GM23338 (cell line): ENCODE data around the gene RTL10. TPM values are rescaled to one million over a fixed set of nuclear protein-coding genes. Genes with fewer than 3 reads are reported as not detected.

Experiments used
- ATAC-seq: fragments of 200-7000 bp; cut with Tn5 transposase; 3 replicates; pipeline ENCODE4 v1.9.1; 2020
- DNase-seq: peaks from one replicate; pipeline ENCODE4 v3.0.0-alpha.2; 2015; ENCODE audit warnings: low spot score
- H2AFZ ChIP-seq: fragments of 200-600 bp; sonication (generic); 2 replicates; pipeline ENCODE4 v1.8.0; 2016; ENCODE audit warnings: antibody characterized with exemption, mild to moderate bottlenecking, moderate library complexity
- H3F3A ChIP-seq: fragments of 200-600 bp; sonication (generic); replicated peaks from 2 replicates; pipeline ENCODE4 v1.8.0; 2017; ENCODE audit warnings: antibody characterized with exemption, mixed run types, low read depth
- H3K27ac ChIP-seq: fragments of 200-600 bp; sonication (generic); 2 replicates; pipeline ENCODE4 v1.6.1; 2016; ENCODE audit warnings: low read depth
- H3K27me3 ChIP-seq: fragments of 200-600 bp; sonication (generic); 2 replicates; pipeline ENCODE4 v1.8.0; 2016; ENCODE audit warnings: mild to moderate bottlenecking, mixed run types, moderate library complexity; ENCODE audit not compliant: insufficient read depth
- H3K36me3 ChIP-seq: fragments of 200-600 bp; sonication (generic); 2 replicates; pipeline ENCODE4 v1.8.0; 2016; ENCODE audit warnings: mild to moderate bottlenecking; ENCODE audit not compliant: insufficient read depth
- H3K4me1 ChIP-seq: fragments of 200-600 bp; sonication (generic); 2 replicates; pipeline ENCODE4 v1.8.0; 2016; ENCODE audit warnings: mild to moderate bottlenecking, moderate library complexity; ENCODE audit not compliant: insufficient read depth
- H3K4me2 ChIP-seq: fragments of 200-600 bp; sonication (generic); 2 replicates; pipeline ENCODE4 v1.7.1; 2017; ENCODE audit warnings: mixed run types
- H3K4me3 ChIP-seq: fragments of 200-600 bp; sonication (generic); 2 replicates; pipeline ENCODE4 v1.6.1; 2016; ENCODE audit warnings: mixed run types
- H3K79me2 ChIP-seq: fragments of 200-600 bp; sonication (generic); replicated peaks from 2 replicates; pipeline ENCODE4 v1.8.0; 2017; ENCODE audit warnings: mild to moderate bottlenecking; ENCODE audit not compliant: insufficient read depth
- H3K9me2 ChIP-seq: fragments of 200-600 bp; sonication (generic); 2 replicates; pipeline ENCODE4 v1.8.0; 2017; ENCODE audit not compliant: insufficient read depth
- H4K20me1 ChIP-seq: fragments of 200-600 bp; sonication (generic); replicated peaks from 2 replicates; pipeline ENCODE4 v1.8.0; 2017; ENCODE audit warnings: mild to moderate bottlenecking; ENCODE audit not compliant: insufficient read depth
- H3K27ac Mint-ChIP-seq: 2 replicates; pipeline ENCODE4 v1.8.0; 2020; ENCODE audit warnings: inconsistent platforms, mild to moderate bottlenecking, moderate library complexity, mixed read lengths
- H3K27me3 Mint-ChIP-seq: 3 replicates; pipeline ENCODE4 v1.8.0; 2022; ENCODE audit warnings: low read depth, mild to moderate bottlenecking, moderate library complexity, mixed read lengths, inconsistent platforms; ENCODE audit not compliant: insufficient read depth, poor library complexity
- H3K36me3 Mint-ChIP-seq: 3 replicates; pipeline ENCODE4 v1.8.0; 2021; ENCODE audit warnings: low read depth, mild to moderate bottlenecking, inconsistent platforms, moderate library complexity, mixed read lengths
- H3K4me1 Mint-ChIP-seq: 3 replicates; pipeline ENCODE4 v1.8.0; 2020; ENCODE audit warnings: mild to moderate bottlenecking, inconsistent platforms, mixed read lengths
- H3K4me3 Mint-ChIP-seq: 3 replicates; pipeline ENCODE4 v1.8.0; 2021; ENCODE audit warnings: moderate library complexity, mild to moderate bottlenecking, inconsistent platforms, mixed read lengths
- H3K9me3 Mint-ChIP-seq: 3 replicates; pipeline ENCODE4 v1.8.0; 2020; ENCODE audit warnings: moderate library complexity, mild to moderate bottlenecking, inconsistent platforms, mixed read lengths
- CREB1 ChIP-seq: fragments of 250-450 bp; sonication (Bioruptor Pico); IDR thresholded peaks from 2 replicates; pipeline ENCODE4 v1.5.0; 2020; ENCODE audit warnings: low read depth, mild to moderate bottlenecking, moderate library complexity
- EZH2 ChIP-seq: fragments of 200-600 bp; sonication (generic); IDR thresholded peaks from one replicate; pipeline ENCODE4 v1.8.0; 2017; ENCODE audit warnings: antibody characterized with exemption, mild to moderate bottlenecking, low read depth; ENCODE audit not compliant: unreplicated experiment
- EZH2phosphoT487 ChIP-seq: fragments of 200-600 bp; sonication (generic); IDR thresholded peaks from one replicate; pipeline ENCODE4 v1.8.1; 2018; ENCODE audit warnings: antibody characterized with exemption; ENCODE audit not compliant: unreplicated experiment
- JUNB ChIP-seq: IDR thresholded peaks from one replicate; pipeline ENCODE4 v1.6.1; 2016; ENCODE audit warnings: antibody characterized with exemption; ENCODE audit not compliant: unreplicated experiment
- NANOG ChIP-seq: IDR thresholded peaks from 2 replicates; pipeline ENCODE4 v1.6.1; 2016; ENCODE audit warnings: antibody characterized with exemption, borderline replicate concordance
- POLR2AphosphoS5 ChIP-seq: IDR thresholded peaks from 2 replicates; pipeline ENCODE4 v1.6.1; 2016; ENCODE audit warnings: antibody characterized with exemption, low read depth
- STAT1 ChIP-seq: IDR thresholded peaks from one replicate; pipeline ENCODE4 v1.6.1; 2016; ENCODE audit warnings: antibody characterized with exemption; ENCODE audit not compliant: unreplicated experiment
- ZNF114 ChIP-seq: fragments of 250-450 bp; sonication (Bioruptor Pico); IDR thresholded peaks from 2 replicates; pipeline ENCODE4 v1.5.0; 2020; ENCODE audit warnings: mild to moderate bottlenecking, moderate library complexity
- ZNF331 ChIP-seq: fragments of 250-450 bp; sonication (Bioruptor Pico); IDR thresholded peaks from 2 replicates; pipeline ENCODE4 v1.5.0; 2020; ENCODE audit warnings: low read depth, mild to moderate bottlenecking, moderate library complexity
- polyA plus RNA-seq: library from polyadenylated mRNA; unstranded; fragments of >200 nt; fragmentation: Nextera tagmentation; extraction: Ambion mirVana; gene quantifications from 2 replicates; pipeline ENCODE4 v1.2.1, GENCODE V29; 2016
- total RNA-seq: library from RNA; depleted of rRNA; stranded (reverse); fragments of >200 nt; shearing (Covaris generic); gene quantifications from 2 replicates; pipeline ENCODE4 v1.2.3, GENCODE V29; 2014
- TF ChIP-seq, protein P1 (sequence below): IDR thresholded peaks from 2 replicates; pipeline ENCODE4 v1.6.1; 2016; ENCODE audit warnings: antibody characterized with exemption
- TF ChIP-seq, protein P2 (sequence below), 2 experiments: fragments of 200-600 bp in 1 of 2; sonication (generic) in 1 of 2; conservative IDR thresholded peaks; 2 replicates each; pipeline versions ENCODE4 v1.5.1 to v1.6.1; 2016 to 2017; ENCODE audit warnings: antibody characterized with exemption in 2 of 2, low read depth in 2 of 2, mild to moderate bottlenecking in 2 of 2, moderate library complexity in 1 of 2
- TF ChIP-seq, protein P3 (sequence below): fragments of 250-450 bp; sonication (Bioruptor Pico); IDR thresholded peaks from 2 replicates; pipeline ENCODE4 v1.5.0; 2020; ENCODE audit warnings: mild to moderate bottlenecking, moderate library complexity
- TF ChIP-seq, protein P4 (sequence below): IDR thresholded peaks from one replicate; pipeline ENCODE4 v1.6.1; 2018; ENCODE audit warnings: antibody characterized with exemption; ENCODE audit not compliant: unreplicated experiment

Gene RTL10
- total and polyA plus RNA-seq, 2 experiments from 2014 or later: 9.4 to 17.4 TPM

DNA sequence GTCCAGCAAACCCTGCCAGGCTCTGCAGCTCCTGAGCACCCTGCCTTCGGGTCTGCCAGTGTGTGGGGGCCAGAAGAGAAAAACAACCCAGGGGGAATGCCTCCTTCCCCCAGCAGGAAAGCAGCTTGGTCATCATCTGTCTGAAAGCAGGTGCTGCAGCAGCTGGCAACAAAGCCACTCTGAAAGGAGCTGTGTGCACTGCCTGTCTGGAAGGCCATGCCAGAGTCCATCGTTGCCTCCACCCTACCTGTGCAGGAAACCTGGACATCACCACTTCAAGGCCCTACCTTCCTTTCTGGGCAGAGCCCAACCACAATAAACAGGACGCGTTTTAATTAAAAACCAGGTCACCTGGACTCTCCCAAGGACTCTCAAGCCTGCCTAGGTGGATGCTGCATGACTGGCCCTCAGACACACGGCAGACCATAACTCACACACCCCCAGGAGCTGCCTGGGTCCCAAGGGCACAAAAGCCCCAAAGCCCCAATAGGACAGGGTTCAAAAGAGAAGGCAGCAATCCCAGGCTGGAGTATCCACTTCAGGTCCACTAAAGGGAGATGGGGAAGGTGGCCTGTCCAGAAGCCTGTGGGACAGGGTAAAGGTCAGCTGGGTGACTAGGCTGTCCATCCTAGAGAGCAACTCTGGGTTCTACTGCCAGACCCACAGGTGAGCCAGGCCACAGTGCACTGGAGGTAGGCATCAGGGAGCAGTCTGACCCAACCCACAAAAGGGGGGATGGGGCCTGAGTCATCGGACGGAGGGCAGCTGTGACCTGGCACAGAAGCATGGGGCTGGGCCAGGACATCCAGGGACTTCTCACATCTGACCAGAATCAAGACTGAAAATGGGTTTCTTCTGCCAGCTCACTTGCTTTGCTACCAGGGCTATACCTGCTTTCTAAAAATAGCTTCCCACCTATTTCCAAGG, 6.1 kb downstream of the RTL10 start:
- H3K4me1 ChIP-seq: peaks cover 7% of the 10 kb centered on the region; the same call in 1 of the 2 replicates
- H3K27ac Mint-ChIP-seq: no peak overlapping the region
- H4K20me1 ChIP-seq: peaks cover 10% of the 10 kb centered on the region
- peaks cover 29% of the 10 kb centered on the region for H3K79me2 ChIP-seq
- no peaks in the 10 kb centered on the region; the same call in 2 of the 3 replicates for H3K9me3 Mint-ChIP-seq
- no peaks in the 10 kb centered on the region for H3K27me3 ChIP-seq
- H3K27ac ChIP-seq: no peak overlapping the region
- H3K36me3 ChIP-seq: no peaks in the 10 kb centered on the region; the same call in 1 of the 2 replicates
- H3K4me1 Mint-ChIP-seq: peaks cover 32% of the 10 kb centered on the region
- no peak overlapping the region for H3K4me2 ChIP-seq
- peaks cover 22% of the 10 kb centered on the region for H3K27me3 Mint-ChIP-seq
- DNase-seq (no peak), ATAC-seq (no peak)
- H3F3A ChIP-seq: no peaks in the 10 kb centered on the region
- TF ChIP-seq ZNF331: no peak
- TF ChIP-seq, protein P1, sequence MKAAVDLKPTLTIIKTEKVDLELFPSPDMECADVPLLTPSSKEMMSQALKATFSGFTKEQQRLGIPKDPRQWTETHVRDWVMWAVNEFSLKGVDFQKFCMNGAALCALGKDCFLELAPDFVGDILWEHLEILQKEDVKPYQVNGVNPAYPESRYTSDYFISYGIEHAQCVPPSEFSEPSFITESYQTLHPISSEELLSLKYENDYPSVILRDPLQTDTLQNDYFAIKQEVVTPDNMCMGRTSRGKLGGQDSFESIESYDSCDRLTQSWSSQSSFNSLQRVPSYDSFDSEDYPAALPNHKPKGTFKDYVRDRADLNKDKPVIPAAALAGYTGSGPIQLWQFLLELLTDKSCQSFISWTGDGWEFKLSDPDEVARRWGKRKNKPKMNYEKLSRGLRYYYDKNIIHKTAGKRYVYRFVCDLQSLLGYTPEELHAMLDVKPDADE: no peak
- TF ChIP-seq EZH2: no peak
- TF ChIP-seq NANOG: no peak
- TF ChIP-seq EZH2phosphoT487: no peak
- TF ChIP-seq, protein P2, sequence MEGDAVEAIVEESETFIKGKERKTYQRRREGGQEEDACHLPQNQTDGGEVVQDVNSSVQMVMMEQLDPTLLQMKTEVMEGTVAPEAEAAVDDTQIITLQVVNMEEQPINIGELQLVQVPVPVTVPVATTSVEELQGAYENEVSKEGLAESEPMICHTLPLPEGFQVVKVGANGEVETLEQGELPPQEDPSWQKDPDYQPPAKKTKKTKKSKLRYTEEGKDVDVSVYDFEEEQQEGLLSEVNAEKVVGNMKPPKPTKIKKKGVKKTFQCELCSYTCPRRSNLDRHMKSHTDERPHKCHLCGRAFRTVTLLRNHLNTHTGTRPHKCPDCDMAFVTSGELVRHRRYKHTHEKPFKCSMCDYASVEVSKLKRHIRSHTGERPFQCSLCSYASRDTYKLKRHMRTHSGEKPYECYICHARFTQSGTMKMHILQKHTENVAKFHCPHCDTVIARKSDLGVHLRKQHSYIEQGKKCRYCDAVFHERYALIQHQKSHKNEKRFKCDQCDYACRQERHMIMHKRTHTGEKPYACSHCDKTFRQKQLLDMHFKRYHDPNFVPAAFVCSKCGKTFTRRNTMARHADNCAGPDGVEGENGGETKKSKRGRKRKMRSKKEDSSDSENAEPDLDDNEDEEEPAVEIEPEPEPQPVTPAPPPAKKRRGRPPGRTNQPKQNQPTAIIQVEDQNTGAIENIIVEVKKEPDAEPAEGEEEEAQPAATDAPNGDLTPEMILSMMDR (conservative IDR thresholded peaks at IDR 0.05; ENCODE audit: low read depth in 2 of 2): no peak
- TF ChIP-seq, protein P3, sequence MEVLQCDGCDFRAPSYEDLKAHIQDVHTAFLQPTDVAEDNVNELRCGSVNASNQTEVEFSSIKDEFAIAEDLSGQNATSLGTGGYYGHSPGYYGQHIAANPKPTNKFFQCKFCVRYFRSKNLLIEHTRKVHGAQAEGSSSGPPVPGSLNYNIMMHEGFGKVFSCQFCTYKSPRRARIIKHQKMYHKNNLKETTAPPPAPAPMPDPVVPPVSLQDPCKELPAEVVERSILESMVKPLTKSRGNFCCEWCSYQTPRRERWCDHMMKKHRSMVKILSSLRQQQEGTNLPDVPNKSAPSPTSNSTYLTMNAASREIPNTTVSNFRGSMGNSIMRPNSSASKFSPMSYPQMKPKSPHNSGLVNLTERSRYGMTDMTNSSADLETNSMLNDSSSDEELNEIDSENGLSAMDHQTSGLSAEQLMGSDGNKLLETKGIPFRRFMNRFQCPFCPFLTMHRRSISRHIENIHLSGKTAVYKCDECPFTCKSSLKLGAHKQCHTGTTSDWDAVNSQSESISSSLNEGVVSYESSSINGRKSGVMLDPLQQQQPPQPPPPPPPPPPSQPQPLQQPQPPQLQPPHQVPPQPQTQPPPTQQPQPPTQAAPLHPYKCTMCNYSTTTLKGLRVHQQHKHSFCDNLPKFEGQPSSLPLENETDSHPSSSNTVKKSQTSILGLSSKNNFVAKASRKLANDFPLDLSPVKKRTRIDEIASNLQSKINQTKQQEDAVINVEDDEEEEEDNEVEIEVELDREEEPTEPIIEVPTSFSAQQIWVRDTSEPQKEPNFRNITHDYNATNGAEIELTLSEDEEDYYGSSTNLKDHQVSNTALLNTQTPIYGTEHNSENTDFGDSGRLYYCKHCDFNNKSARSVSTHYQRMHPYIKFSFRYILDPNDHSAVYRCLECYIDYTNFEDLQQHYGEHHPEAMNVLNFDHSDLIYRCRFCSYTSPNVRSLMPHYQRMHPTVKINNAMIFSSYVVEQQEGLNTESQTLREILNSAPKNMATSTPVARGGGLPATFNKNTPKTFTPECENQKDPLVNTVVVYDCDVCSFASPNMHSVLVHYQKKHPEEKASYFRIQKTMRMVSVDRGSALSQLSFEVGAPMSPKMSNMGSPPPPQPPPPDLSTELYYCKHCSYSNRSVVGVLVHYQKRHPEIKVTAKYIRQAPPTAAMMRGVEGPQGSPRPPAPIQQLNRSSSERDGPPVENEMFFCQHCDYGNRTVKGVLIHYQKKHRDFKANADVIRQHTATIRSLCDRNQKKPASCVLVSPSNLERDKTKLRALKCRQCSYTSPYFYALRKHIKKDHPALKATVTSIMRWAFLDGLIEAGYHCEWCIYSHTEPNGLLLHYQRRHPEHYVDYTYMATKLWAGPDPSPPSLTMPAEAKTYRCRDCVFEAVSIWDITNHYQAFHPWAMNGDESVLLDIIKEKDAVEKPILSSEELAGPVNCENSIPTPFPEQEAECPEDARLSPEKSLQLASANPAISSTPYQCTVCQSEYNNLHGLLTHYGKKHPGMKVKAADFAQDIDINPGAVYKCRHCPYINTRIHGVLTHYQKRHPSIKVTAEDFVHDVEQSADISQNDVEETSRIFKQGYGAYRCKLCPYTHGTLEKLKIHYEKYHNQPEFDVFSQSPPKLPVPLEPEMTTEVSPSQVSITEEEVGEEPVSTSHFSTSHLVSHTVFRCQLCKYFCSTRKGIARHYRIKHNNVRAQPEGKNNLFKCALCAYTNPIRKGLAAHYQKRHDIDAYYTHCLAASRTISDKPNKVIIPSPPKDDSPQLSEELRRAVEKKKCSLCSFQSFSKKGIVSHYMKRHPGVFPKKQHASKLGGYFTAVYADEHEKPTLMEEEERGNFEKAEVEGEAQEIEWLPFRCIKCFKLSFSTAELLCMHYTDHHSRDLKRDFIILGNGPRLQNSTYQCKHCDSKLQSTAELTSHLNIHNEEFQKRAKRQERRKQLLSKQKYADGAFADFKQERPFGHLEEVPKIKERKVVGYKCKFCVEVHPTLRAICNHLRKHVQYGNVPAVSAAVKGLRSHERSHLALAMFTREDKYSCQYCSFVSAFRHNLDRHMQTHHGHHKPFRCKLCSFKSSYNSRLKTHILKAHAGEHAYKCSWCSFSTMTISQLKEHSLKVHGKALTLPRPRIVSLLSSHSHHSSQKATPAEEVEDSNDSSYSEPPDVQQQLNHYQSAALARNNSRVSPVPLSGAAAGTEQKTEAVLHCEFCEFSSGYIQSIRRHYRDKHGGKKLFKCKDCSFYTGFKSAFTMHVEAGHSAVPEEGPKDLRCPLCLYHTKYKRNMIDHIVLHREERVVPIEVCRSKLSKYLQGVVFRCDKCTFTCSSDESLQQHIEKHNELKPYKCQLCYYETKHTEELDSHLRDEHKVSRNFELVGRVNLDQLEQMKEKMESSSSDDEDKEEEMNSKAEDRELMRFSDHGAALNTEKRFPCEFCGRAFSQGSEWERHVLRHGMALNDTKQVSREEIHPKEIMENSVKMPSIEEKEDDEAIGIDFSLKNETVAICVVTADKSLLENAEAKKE: no peak
- TF ChIP-seq STAT1: no peak
- no peak for TF ChIP-seq ZNF114 (CRISPR knock-in tag)
- TF ChIP-seq, protein P4, sequence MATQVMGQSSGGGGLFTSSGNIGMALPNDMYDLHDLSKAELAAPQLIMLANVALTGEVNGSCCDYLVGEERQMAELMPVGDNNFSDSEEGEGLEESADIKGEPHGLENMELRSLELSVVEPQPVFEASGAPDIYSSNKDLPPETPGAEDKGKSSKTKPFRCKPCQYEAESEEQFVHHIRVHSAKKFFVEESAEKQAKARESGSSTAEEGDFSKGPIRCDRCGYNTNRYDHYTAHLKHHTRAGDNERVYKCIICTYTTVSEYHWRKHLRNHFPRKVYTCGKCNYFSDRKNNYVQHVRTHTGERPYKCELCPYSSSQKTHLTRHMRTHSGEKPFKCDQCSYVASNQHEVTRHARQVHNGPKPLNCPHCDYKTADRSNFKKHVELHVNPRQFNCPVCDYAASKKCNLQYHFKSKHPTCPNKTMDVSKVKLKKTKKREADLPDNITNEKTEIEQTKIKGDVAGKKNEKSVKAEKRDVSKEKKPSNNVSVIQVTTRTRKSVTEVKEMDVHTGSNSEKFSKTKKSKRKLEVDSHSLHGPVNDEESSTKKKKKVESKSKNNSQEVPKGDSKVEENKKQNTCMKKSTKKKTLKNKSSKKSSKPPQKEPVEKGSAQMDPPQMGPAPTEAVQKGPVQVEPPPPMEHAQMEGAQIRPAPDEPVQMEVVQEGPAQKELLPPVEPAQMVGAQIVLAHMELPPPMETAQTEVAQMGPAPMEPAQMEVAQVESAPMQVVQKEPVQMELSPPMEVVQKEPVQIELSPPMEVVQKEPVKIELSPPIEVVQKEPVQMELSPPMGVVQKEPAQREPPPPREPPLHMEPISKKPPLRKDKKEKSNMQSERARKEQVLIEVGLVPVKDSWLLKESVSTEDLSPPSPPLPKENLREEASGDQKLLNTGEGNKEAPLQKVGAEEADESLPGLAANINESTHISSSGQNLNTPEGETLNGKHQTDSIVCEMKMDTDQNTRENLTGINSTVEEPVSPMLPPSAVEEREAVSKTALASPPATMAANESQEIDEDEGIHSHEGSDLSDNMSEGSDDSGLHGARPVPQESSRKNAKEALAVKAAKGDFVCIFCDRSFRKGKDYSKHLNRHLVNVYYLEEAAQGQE: no peak
- TF ChIP-seq JUNB: no peak
- no peak for TF ChIP-seq POLR2AphosphoS5
- no peak for TF ChIP-seq CREB1 (CRISPR knock-in tag)
- peaks cover 42% of the 10 kb centered on the region for H3K36me3 Mint-ChIP-seq
- H3K4me3 Mint-ChIP-seq: no peak overlapping the region
- no peak overlapping the region for H3K4me3 ChIP-seq
- H2AFZ ChIP-seq: no peak overlapping the region
- no peaks in the 10 kb centered on the region for H3K9me2 ChIP-seq
